DND-41 (cell line): Measurements from ENCODE around the gene TIPIN.
"Not testable (repeated sequence)": the region's sequence is repeated elsewhere in the genome, so short reads cannot be mapped to it uniquely, and the experiment has no call there.

ENCODE experiments used
- ATAC-seq: fragments of 200-7000 bp; cut with Tn5 transposase; 3 replicates; pipeline ENCODE4 v1.9.1; 2021; ENCODE audit warnings: low read depth; ENCODE audit not compliant: insufficient read depth
- DNase-seq: peaks from one replicate; pipeline ENCODE4 v3.0.0-alpha.2; 2020
- H2AFZ ChIP-seq: 2 replicates; pipeline ENCODE4 v1.6.0; 2012; ENCODE audit warnings: low read depth, low read length
- H3K27ac ChIP-seq: 2 replicates; pipeline ENCODE4 v1.5.1; 2012; ENCODE audit warnings: low read length, inconsistent platforms
- H3K27me3 ChIP-seq: fragments of 200-600 bp; sonication (generic); 2 replicates; pipeline ENCODE4 v1.6.0; 2012; ENCODE audit warnings: low read length, mild to moderate bottlenecking, inconsistent platforms; ENCODE audit not compliant: insufficient read depth, poor library complexity
- H3K36me3 ChIP-seq: 2 replicates; pipeline ENCODE4 v1.5.1; 2012; ENCODE audit warnings: low read length, inconsistent platforms; ENCODE audit not compliant: insufficient read depth
- H3K4me1 ChIP-seq: 2 replicates; pipeline ENCODE4 v1.5.1; 2012; ENCODE audit warnings: mild to moderate bottlenecking, low read length; ENCODE audit not compliant: insufficient read depth
- H3K4me2 ChIP-seq: 2 replicates; pipeline ENCODE4 v1.6.0; 2012; ENCODE audit warnings: mild to moderate bottlenecking, moderate library complexity, low read length, inconsistent platforms; ENCODE audit not compliant: insufficient read depth
- H3K4me3 ChIP-seq, 2 experiments: fragments of 200-600 bp in 1 of 2; shearing (Covaris generic) in 1 of 2; 2 replicates each; pipeline ENCODE4 v1.5.1; 2012 to 2016; ENCODE audit warnings: inconsistent platforms in 2 of 2, low read length in 2 of 2, mild to moderate bottlenecking in 2 of 2, low read depth in 1 of 2, moderate library complexity in 1 of 2
- H3K79me2 ChIP-seq: 2 replicates; pipeline ENCODE4 v1.6.0; 2012; ENCODE audit warnings: low read length, inconsistent platforms; ENCODE audit not compliant: insufficient read depth
- H3K9ac ChIP-seq: 2 replicates; pipeline ENCODE4 v1.6.0; 2012; ENCODE audit warnings: low read depth, mild to moderate bottlenecking, inconsistent platforms, low read length, moderate library complexity
- H3K9me3 ChIP-seq: 2 replicates; pipeline ENCODE4 v1.5.1; 2012; ENCODE audit warnings: low read length, moderate library complexity, mild to moderate bottlenecking, inconsistent platforms; ENCODE audit not compliant: insufficient read depth, severe bottlenecking
- H4K20me1 ChIP-seq: 2 replicates; pipeline ENCODE4 v1.6.0; 2012; ENCODE audit warnings: low read length; ENCODE audit not compliant: insufficient read depth
- EZH2 ChIP-seq: IDR thresholded peaks from 3 replicates; pipeline ENCODE4 v1.6.1; 2012; ENCODE audit warnings: borderline replicate concordance, low read depth, mild to moderate bottlenecking, moderate library complexity, low read length, inconsistent platforms; ENCODE audit not compliant: severe bottlenecking
- TF ChIP-seq, protein P1 (sequence below): IDR thresholded peaks from 2 replicates; pipeline ENCODE4 v1.5.1; 2012; ENCODE audit warnings: borderline replicate concordance, low read length, moderate library complexity, mild to moderate bottlenecking; ENCODE audit not compliant: poor library complexity, severe bottlenecking; ENCODE audit errors: extremely low read depth

TIPIN gene

DNA sequence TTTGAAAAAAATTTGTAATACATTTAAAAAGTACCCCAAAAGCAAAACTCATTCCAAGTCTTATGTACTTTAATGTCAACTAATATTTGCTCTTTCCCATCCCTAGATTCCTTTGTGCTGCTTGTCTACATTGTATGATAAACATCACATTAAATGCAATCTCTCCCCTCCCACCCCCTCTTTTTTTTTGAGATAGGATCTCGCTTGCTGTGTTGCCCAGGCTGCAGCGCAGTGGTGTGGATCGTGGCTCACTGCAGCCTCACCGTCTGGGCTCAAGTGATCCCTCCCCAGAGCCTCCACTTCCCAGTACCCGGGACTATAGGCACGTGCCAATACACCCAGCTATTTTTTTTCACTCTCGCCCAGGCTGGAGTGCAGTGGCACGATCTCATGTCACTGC is 42.8 kb upstream of the TIPIN start:
- no peak overlapping the region for H3K4me3 ChIP-seq
- H3K36me3 ChIP-seq = peaks cover 19% of the 10 kb centered on the region
- peaks cover 97% of the 10 kb centered on the region for H3K79me2 ChIP-seq
- H2AFZ ChIP-seq = no peak overlapping the region
- peaks cover 62% of the 10 kb centered on the region for H3K4me1 ChIP-seq
- no peak overlapping the region for H3K27ac ChIP-seq
- TF ChIP-seq EZH2 = no peak
- no peaks in the 10 kb centered on the region for H3K9me3 ChIP-seq
- H3K9ac ChIP-seq = no peak overlapping the region
- H3K27me3 ChIP-seq = no peaks in the 10 kb centered on the region
- ATAC-seq = no peak
- DNase-seq = no peak
- peaks cover 39% of the 10 kb centered on the region for H4K20me1 ChIP-seq
- H3K4me2 ChIP-seq = no peak overlapping the region

DNA sequence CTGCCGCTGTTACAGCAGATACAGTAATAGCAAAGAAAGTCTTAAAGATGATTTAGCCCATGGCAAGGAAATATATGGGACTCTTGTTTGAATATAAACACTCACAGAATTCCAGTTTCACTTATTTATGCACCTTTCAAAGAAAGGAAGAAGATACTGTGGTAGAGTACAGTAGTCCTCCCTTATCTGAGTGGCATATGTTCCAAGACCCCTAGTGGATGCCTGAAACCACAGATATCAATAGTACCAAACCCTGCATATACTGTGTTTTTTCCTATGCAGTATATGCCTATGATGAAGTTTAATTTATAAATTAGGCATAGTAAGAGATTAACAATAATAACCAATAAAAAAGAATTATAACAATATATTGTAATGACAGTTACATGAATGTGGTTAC is 38.4 kb upstream of the TIPIN start:
- peaks cover 45% of the 10 kb centered on the region for H3K4me1 ChIP-seq
- ATAC-seq (no peak), DNase-seq (no peak)
- no peak for TF ChIP-seq EZH2
- TF ChIP-seq, protein P1, sequence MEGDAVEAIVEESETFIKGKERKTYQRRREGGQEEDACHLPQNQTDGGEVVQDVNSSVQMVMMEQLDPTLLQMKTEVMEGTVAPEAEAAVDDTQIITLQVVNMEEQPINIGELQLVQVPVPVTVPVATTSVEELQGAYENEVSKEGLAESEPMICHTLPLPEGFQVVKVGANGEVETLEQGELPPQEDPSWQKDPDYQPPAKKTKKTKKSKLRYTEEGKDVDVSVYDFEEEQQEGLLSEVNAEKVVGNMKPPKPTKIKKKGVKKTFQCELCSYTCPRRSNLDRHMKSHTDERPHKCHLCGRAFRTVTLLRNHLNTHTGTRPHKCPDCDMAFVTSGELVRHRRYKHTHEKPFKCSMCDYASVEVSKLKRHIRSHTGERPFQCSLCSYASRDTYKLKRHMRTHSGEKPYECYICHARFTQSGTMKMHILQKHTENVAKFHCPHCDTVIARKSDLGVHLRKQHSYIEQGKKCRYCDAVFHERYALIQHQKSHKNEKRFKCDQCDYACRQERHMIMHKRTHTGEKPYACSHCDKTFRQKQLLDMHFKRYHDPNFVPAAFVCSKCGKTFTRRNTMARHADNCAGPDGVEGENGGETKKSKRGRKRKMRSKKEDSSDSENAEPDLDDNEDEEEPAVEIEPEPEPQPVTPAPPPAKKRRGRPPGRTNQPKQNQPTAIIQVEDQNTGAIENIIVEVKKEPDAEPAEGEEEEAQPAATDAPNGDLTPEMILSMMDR = no peak
- H3K79me2 ChIP-seq = peaks cover 97% of the 10 kb centered on the region
- H3K27ac ChIP-seq = no peak overlapping the region
- no peak overlapping the region for H3K4me2 ChIP-seq
- peaks cover 31% of the 10 kb centered on the region for H3K36me3 ChIP-seq
- no peak overlapping the region for H2AFZ ChIP-seq
- no peaks in the 10 kb centered on the region for H3K27me3 ChIP-seq
- no peak overlapping the region for H3K4me3 ChIP-seq
- H4K20me1 ChIP-seq = peaks cover 50% of the 10 kb centered on the region
- H3K9me3 ChIP-seq = no peaks in the 10 kb centered on the region
- no peak overlapping the region for H3K9ac ChIP-seq

DNA sequence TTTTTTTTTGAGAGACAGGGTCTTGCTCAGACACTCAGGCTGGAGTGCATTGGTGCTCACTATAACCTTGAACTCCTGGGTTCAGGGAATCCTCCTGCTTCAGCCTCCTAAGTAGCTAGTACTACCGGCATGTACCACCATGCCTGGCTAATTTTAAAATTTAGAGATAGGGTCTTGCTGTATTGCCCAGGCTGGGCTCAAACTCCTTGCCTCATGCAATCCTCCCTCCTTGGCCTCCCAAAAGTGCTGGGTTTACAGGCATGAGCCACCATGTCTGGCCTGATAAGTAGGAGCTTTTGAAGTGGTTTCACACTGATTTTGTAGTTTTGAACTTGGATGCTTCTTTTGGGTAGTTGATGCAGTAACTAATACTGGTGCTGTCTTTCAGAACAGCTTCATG is 38.0 kb upstream of the TIPIN start:
- Histone ChIP-seq H4K20me1 (peaks cover 50% of the 10 kb centered on the region), H3K36me3 (peaks cover 35% of the 10 kb centered on the region), H3K4me1 (peaks cover 45% of the 10 kb centered on the region)

DNA sequence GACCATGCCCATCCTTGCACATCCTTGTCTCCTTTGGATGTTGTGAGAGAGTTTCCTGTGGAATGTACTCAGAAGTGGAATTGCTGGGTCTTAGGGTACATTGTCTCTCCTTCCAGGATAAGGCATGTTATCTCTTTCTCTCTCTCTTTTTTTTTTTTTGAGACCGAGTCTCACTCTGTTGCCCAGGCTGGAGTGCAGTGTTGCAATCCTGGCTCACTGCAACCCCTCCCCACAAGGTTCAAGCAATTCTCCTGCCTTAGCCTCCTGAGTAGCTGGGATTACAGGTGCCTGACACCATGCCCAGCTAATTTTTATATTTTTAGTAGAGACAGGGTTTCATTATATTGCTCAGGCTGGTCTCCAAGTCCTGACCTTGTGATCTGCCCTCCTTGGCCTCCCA is 36.6 kb upstream of the TIPIN start:
- not testable (repeated sequence) for ATAC-seq, DNase-seq, H3K9me3 ChIP-seq, H3K4me3 ChIP-seq, H3K27me3 ChIP-seq, H3K9ac ChIP-seq, H3K27ac ChIP-seq, H2AFZ ChIP-seq
- H3K4me1 ChIP-seq = peaks cover 49% of the 10 kb centered on the region
- H3K79me2 ChIP-seq = peaks cover 97% of the 10 kb centered on the region
- peaks cover 36% of the 10 kb centered on the region for H3K36me3 ChIP-seq
- peak overlapping the region; percentile 1; the same call in 1 of the 2 replicates for H3K4me2 ChIP-seq
- H4K20me1 ChIP-seq = peaks cover 51% of the 10 kb centered on the region

More for the DNA sequence above, 38.0 kb upstream of the TIPIN start:
- no peak overlapping the region for H3K4me2 ChIP-seq
- H3K79me2 ChIP-seq = peaks cover 97% of the 10 kb centered on the region
- H2AFZ ChIP-seq = no peak overlapping the region
- H3K9ac ChIP-seq = no peak overlapping the region
- H3K9me3 ChIP-seq = no peaks in the 10 kb centered on the region
- DNase-seq (no peak), ATAC-seq (no peak)
- TF ChIP-seq EZH2 = no peak
- TF ChIP-seq, protein P1 = no peak
- no peak overlapping the region for H3K4me3 ChIP-seq
- H3K27ac ChIP-seq = no peak overlapping the region
- H3K27me3 ChIP-seq = no peaks in the 10 kb centered on the region
